Activated CD8-positive, alpha-beta T cell treated with anti-CD3 and anti-CD28 coated beads for 36 hours (primary cell): ENCODE data around the gene FBXO10. TPM values are rescaled to one million over a fixed set of nuclear protein-coding genes. Genes with fewer than 3 reads are reported as not detected.

Experiments
- ATAC-seq: fragments of 200-7000 bp; cut with Tn5 transposase; one replicate; pipeline ENCODE4 v1.10.0; 2021; ENCODE audit warnings: mild to moderate bottlenecking, moderate library complexity
- CTCF ChIA-PET: fragments of 350-600 bp; sonication (Branson Sonifier 250); formaldehyde crosslinking; loops from one replicate; lab custom pipeline; 2021; ENCODE audit warnings: antibody characterized with exemption; lab: Charles Lee
- POLR2A ChIA-PET: fragments of 350-600 bp; sonication (Branson Sonifier 250); formaldehyde crosslinking; loops from one replicate; lab custom pipeline; 2021; ENCODE audit warnings: antibody characterized with exemption; lab: Charles Lee
- DNase-seq: peaks from one replicate; pipeline ENCODE4 v3.0.0-alpha.2; 2020
- H3K27ac Mint-ChIP-seq: one replicate; pipeline ENCODE4 v1.8.0; 2021; ENCODE audit warnings: mild to moderate bottlenecking, mixed read lengths
- H3K27me3 Mint-ChIP-seq: one replicate; pipeline ENCODE4 v1.8.0; 2021; ENCODE audit warnings: mixed read lengths
- H3K36me3 Mint-ChIP-seq: one replicate; pipeline ENCODE4 v1.8.0; 2021; ENCODE audit warnings: low read depth, mixed read lengths
- H3K4me1 Mint-ChIP-seq: one replicate; pipeline ENCODE4 v1.8.0; 2021; ENCODE audit warnings: low read depth, mixed read lengths
- H3K4me3 Mint-ChIP-seq: one replicate; pipeline ENCODE4 v1.8.0; 2021; ENCODE audit warnings: mild to moderate bottlenecking, moderate library complexity, mixed read lengths
- H3K9me3 Mint-ChIP-seq: one replicate; pipeline ENCODE4 v1.8.0; 2021; ENCODE audit warnings: mixed read lengths
- CTCF ChIP-seq: fragments of 200-600 bp; IDR thresholded peaks from one replicate; pipeline ENCODE4 v1.8.0; 2022; ENCODE audit warnings: antibody characterized with exemption, mild to moderate bottlenecking
- intact Hi-C: fragments of 100-400 bp; cut with micrococcal nuclease; formaldehyde crosslinking; loops from one replicate; pipeline ENCODE4 v1.10.0; 2022
- total RNA-seq, 2 experiments: library from RNA; stranded (reverse); gene quantifications; one replicate each; pipeline ENCODE4 v1.2.3, GENCODE V29; 2021

Gene FBXO10
- total RNA-seq, 2 experiments from 2014 or later = 2.5 to 3.6 TPM

GRCh38 chr9:37534412-37534811 is 41.8 kb downstream of the FBXO10 start:
- Mint-ChIP-seq H3K9me3 (no peaks in the 10 kb centered on the region), H3K27ac (no peak overlapping the region), H3K36me3 (peaks cover 3% of the 10 kb centered on the region), H3K4me1 (peaks cover under 1% of the 10 kb centered on the region), H3K27me3 (no peaks in the 10 kb centered on the region), H3K4me3 (no peak overlapping the region)
- ChIA-PET POLR2A (interaction anchor here (0.6 kb wide), 2 partner anchors 27 to 358 kb away, joined by 3 read pairs; no protein-coding TSS in a partner anchor), CTCF (interaction anchor here (0.6 kb wide), 1 partner anchor 103 kb away, joined by 3 read pairs; no protein-coding TSS in a partner anchor)
- ATAC-seq = no peak
- intact Hi-C loops = no loop called here
- no peak for DNase-seq
- TF ChIP-seq CTCF = no peak

- H3K9me3 Mint-ChIP-seq = no peaks in the 10 kb centered on the region
- ATAC-seq (peak; percentile 20), DNase-seq (peak; percentile 19)
- no peak overlapping the region for H3K4me3 Mint-ChIP-seq
- POLR2A ChIA-PET = no interaction called here
- H3K27ac Mint-ChIP-seq = no peak overlapping the region
- CTCF ChIA-PET = no interaction called here
- H3K27me3 Mint-ChIP-seq = no peaks in the 10 kb centered on the region
- H3K4me1 Mint-ChIP-seq = peaks cover 13% of the 10 kb centered on the region
- H3K36me3 Mint-ChIP-seq = peaks cover 6% of the 10 kb centered on the region
- no peak for TF ChIP-seq CTCF
- intact Hi-C loops = no loop called here
Measured at GRCh38 chr9:37531699-37532098, 44.5 kb downstream of the FBXO10 start.

- peak overlapping the region; percentile 91 for H3K27ac Mint-ChIP-seq
- POLR2A ChIA-PET = no interaction called here
- ATAC-seq = peak; percentile 86
- H3K4me1 Mint-ChIP-seq = peaks cover 13% of the 10 kb centered on the region
- no peaks in the 10 kb centered on the region for H3K9me3 Mint-ChIP-seq
- intact Hi-C loops = no loop called here
- peaks cover 6% of the 10 kb centered on the region for H3K36me3 Mint-ChIP-seq
- peak; percentile 82 for DNase-seq
- TF ChIP-seq CTCF = no peak
- H3K4me3 Mint-ChIP-seq = peak overlapping the region; percentile 64
- CTCF ChIA-PET = no interaction called here
- no peaks in the 10 kb centered on the region for H3K27me3 Mint-ChIP-seq
Measured at GRCh38 chr9:37528652-37529471, 47.3 kb downstream of the FBXO10 start.

GRCh38 chr9:37523916-37524315 is 52.3 kb downstream of the FBXO10 start:
- DNase-seq (no peak), ATAC-seq (no peak)
- ChIA-PET POLR2A (interaction anchor here (0.5 kb wide), 1 partner anchor 35 kb away, joined by 4 read pairs; no protein-coding TSS in a partner anchor), CTCF (no interaction called here)
- TF ChIP-seq CTCF = no peak
- H3K9me3 Mint-ChIP-seq = no peaks in the 10 kb centered on the region
- H3K27ac Mint-ChIP-seq = no peak overlapping the region
- H3K27me3 Mint-ChIP-seq = no peaks in the 10 kb centered on the region
- peaks cover 10% of the 10 kb centered on the region for H3K36me3 Mint-ChIP-seq
- H3K4me1 Mint-ChIP-seq = peaks cover 8% of the 10 kb centered on the region
- intact Hi-C loops = no loop called here
- H3K4me3 Mint-ChIP-seq = no peak overlapping the region

- Mint-ChIP-seq H3K4me1 (no peaks in the 10 kb centered on the region), H3K4me3 (no peak overlapping the region), H3K27me3 (no peaks in the 10 kb centered on the region), H3K9me3 (no peaks in the 10 kb centered on the region), H3K36me3 (peaks cover 8% of the 10 kb centered on the region), H3K27ac (no peak overlapping the region)
- ChIA-PET POLR2A (no interaction called here), CTCF (no interaction called here)
- no peak for TF ChIP-seq CTCF
- intact Hi-C loops = no loop called here
- no peak for ATAC-seq
- no peak for DNase-seq
Measured at GRCh38 chr9:37522971-37523370, 53.2 kb downstream of the FBXO10 start.
